Measurements from ENCODE around the gene TMEM209. TPM values are rescaled to one million over a fixed set of nuclear protein-coding genes. Genes with fewer than 3 reads are reported as not detected.

TMEM209 gene
- total RNA-seq, 4 donors from 2014 or later: 3.5 to 11.3 (median 8.8) TPM

DNA sequence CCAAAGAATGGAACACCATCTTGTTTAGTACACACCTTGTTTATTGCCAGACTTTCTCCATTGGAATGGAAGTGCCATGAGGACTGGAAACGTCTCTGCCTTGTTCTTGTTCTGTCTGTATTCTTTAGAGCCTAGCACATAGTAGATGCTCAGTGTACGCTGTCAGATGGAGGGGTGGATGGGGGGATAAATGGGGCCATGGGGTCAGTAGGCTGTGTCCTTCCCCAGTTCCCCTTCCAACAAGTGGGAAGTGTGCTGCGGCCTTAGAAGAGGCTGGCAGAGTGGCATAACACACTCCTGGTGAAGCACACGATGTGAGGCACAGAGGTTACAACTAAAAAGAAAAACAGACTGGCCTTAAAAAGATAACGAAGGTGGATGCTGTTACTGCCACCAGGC lies 61.9 kb downstream of the TMEM209 start:
- H3K27me3 ChIP-seq: no peaks in the 10 kb centered on the region
- H3K36me3 ChIP-seq: no peaks in the 10 kb centered on the region
- 82 to 89% methylated on average over 4 of the region's 5 CpGs for WGBS, 2 donors
- no peak overlapping the region for H3K4me3 ChIP-seq
- peaks cover 2 to 24% (median 14%) of the 10 kb centered on the region in 3 donors for H3K4me1 ChIP-seq
- no peaks in the 10 kb centered on the region for H3K9me3 ChIP-seq
- intact Hi-C loops (cut with DNase I): no loop called here
- no peak for TF ChIP-seq CTCF (IDR thresholded peaks at IDR 0.05)
- TF ChIP-seq POLR2A (IDR thresholded peaks at IDR 0.05): no peak
- H3K27ac ChIP-seq: no peak overlapping the region
- no peak for DNase-seq

GRCh38 chr7:130142654-130143333 lies 62.4 kb downstream of the TMEM209 start:
- H3K4me1 ChIP-seq: peaks cover 2 to 24% (median 14%) of the 10 kb centered on the region in 3 donors
- no peak overlapping the region for H3K27ac ChIP-seq
- no peaks in the 10 kb centered on the region for H3K9me3 ChIP-seq
- 91 to 99% methylated on average over 6 to 7 of the region's 14 CpGs for WGBS, 2 donors
- H3K4me3 ChIP-seq: no peak overlapping the region
- peaks cover 0 to 4% (median 0%) of the 10 kb centered on the region in 3 donors for H3K36me3 ChIP-seq
- TF ChIP-seq CTCF (IDR thresholded peaks at IDR 0.05) (no peak), POLR2A (IDR thresholded peaks at IDR 0.05) (no peak)
- intact Hi-C loops (cut with DNase I): no loop called here
- DNase-seq: no peak
- no peaks in the 10 kb centered on the region for H3K27me3 ChIP-seq

DNA sequence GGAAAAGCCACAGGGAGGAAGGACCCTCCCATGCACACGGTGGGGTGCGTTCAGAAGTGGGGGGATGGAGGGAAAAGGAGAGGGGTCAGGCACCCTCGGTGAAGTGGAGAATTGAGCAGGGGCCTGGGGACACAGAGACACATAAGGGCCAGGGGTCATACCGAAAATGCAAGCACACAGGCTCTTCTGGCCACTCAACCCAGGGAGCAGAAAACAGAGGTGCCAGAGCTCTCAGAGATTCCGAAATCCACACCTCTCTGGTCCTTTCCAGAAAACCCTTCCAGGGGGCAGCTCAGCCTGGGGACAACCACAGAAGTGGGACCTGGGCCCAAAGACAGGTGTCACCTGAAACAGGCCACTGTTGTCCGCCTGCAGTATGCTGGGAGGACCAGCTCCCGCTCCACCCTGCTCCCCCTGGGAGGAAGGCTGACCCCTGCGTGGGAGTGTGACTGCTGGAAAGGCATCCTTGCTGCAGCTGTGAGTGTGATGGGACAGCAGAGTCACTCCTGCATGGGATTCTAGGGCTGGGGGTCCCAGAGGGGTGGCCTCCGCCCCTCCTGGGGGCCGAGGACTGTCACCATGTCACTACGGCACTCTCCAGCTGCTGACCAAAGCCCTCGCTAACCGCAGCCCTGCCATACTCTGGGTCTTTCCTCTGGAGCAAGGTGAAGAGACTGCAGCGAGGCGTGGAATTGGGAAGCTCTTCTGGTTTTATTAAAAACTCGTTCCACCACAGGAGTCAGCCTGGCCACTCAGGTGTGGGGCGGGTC lies 63.1 kb downstream of the TMEM209 start:
- WGBS, 2 donors: 62 to 66% methylated on average over 10 of the region's 17 CpGs
- peaks cover 0 to 11% (median 5%) of the 10 kb centered on the region in 3 donors for H3K36me3 ChIP-seq
- H3K27ac ChIP-seq: peak overlapping the region in 3 of 4 donors; percentile 67 to 78 (median 72)
- peak overlapping the region; percentile 43 to 68 (median 62) for H3K4me3 ChIP-seq
- intact Hi-C loops (cut with DNase I): no loop called here
- peaks cover 2 to 24% (median 14%) of the 10 kb centered on the region in 3 donors for H3K4me1 ChIP-seq
- no peak for DNase-seq
- H3K9me3 ChIP-seq: no peaks in the 10 kb centered on the region
- H3K27me3 ChIP-seq: no peaks in the 10 kb centered on the region
- TF ChIP-seq CTCF (IDR thresholded peaks at IDR 0.05) (no peak), POLR2A (IDR thresholded peaks at IDR 0.05) (no peak)

GRCh38 chr7:130141161-130141883 lies 63.9 kb downstream of the TMEM209 start:
- Histone ChIP-seq H3K27me3 (no peaks in the 10 kb centered on the region), H3K9me3 (no peaks in the 10 kb centered on the region), H3K4me1 (peaks cover 2 to 24% (median 14%) of the 10 kb centered on the region in 3 donors), H3K27ac (peak overlapping the region; percentile 50 to 78 (median 70)), H3K36me3 (peaks cover 0 to 18% (median 7%) of the 10 kb centered on the region in 3 donors), H3K4me3 (peak overlapping the region; percentile 43 to 68 (median 62))
- DNase-seq: no peak
- TF ChIP-seq CTCF (IDR thresholded peaks at IDR 0.05): no peak
- TF ChIP-seq POLR2A (IDR thresholded peaks at IDR 0.05): no peak
- 6 to 25% methylated on average over 11 of the region's 39 CpGs for WGBS, 2 donors
- intact Hi-C loops (cut with DNase I): no loop called here

Data from esophagus squamous epithelium (tissue), 5 donors.